EH (cell line): Measurements from ENCODE around the gene GABBR2.

Experiments
- DNase-seq: peaks from one replicate; pipeline ENCODE4 v3.0.0-alpha.2; 2015; ENCODE audit warnings: low read depth

Gene GABBR2

DNA sequence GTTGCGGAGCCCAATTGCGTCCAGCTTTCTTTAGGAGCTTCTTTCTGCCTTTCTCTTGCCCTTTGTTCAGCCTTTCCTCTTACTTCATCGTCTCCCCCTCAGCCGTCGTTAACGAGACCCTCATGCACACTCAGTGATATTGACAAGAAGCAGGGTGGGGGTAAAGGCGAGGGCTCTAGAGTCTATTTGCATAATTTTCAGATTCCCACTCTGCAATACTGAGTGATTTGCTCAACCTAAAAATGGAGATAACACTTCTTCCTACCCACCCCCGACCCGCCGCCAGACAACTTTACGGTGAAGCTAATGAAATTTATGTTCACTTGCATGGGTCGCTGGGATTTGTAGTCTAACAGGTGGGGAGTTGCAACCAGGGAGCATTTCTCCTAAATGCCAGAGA, 452.0 kb downstream of the GABBR2 start:
- DNase-seq: peak; percentile 24

DNA sequence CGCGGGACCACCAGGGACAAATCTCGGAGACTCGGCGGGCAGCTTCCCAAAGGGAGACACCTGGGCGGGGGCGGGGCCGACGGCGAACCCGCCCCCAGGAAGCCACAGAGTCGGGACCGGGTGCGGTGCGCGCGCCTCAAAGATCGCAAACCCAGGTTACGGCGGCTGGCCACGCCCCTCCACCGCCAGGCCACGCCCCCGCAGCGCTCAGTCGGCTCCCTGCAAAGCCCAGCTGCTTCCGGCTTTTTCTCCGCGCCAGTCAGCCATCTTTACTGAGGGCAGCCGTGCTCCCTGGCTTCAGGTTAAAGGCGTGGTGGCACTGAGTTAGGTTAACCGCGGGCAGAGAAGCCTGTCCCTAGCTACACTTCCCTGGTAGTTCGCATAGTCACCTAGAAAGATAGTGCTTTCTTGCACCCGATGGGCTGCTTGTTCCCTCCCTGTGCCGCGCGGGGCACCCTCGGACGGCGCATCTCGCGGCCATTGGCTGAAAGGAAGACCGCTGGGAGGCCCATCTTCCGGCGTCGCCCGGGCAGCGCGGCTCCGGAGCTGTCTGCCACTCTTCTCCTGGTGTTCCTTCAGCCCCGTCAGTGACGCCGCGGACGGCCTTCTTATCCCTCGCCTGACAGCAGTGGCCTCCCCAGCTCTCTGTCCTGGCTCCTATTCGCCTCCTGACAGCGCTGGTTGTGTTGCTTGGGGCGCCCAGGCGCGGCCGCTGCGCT, 453.0 kb downstream of the GABBR2 start, which contains the start of gene TBC1D2:
Gene TBC1D2, minus strand, starts transcription at position 72 of the 719 bp plus-strand sequence. CDS start 108 bp downstream, outside the sequence.
- DNase-seq: peak; percentile 92

DNA sequence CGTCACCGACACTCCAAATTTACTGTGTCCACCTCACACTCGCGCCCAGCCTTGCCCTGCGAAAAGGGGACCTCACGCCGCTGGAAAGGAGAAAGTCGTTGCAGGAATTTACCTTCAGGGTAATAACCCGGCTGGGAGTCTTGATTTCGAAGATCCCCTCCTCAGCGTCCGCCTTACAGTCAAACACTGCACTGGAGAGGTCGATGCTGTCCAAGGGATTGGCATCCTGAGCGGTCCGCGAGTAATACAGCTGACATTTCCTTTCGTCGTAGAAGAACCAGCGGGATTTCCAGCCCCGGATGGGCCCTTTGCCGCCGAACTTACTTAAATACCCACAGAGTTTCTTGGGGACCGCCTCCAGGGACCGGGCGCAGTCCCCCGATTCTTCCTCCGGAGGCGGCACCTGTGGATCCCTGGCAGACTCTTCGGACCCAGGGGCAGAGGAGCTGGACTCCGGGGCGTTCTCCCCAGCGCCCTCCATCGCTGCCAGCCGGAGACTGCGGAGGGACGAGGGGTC, 453.6 kb downstream of the GABBR2 start:
- peak; percentile 76 for DNase-seq

DNA sequence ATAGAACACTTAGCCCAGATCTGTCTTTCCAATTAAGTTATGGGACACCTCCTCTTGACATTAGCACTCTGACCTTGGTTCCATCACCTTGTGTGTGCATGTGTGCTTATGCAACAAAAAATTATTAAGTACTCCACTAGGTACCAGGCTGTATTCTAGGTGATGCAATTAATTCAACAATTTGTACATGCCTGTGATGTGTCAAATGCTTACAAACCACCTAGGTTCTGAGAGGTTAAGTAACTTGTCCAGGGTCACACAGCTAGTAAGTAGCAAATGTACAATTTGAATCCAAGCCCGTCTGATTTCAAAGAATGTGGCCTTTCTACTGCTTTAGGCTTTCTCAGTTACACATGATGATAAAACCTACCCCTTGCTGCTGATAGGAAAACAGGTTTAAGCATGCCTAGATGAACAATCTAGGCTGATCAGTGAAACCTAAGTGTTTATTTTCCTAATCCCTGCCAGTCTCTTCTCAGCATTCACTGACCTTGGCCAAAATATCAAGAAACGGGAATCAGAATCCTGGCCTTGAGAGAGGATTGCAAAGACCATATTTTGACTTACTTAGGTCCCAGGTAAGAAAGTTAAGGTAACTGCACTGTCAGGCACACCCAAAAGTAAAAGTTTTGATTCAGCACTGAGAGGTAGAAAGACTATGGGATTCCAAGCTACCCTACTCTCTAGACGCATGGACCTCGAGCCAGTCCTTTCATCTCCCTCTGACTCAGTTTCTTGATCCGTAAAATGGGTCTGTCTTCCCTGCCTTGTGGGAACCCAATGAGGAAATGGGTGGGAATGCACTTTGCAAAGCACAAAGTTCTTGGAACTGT, 454.3 kb downstream of the GABBR2 start:
- DNase-seq: no peak

DNA sequence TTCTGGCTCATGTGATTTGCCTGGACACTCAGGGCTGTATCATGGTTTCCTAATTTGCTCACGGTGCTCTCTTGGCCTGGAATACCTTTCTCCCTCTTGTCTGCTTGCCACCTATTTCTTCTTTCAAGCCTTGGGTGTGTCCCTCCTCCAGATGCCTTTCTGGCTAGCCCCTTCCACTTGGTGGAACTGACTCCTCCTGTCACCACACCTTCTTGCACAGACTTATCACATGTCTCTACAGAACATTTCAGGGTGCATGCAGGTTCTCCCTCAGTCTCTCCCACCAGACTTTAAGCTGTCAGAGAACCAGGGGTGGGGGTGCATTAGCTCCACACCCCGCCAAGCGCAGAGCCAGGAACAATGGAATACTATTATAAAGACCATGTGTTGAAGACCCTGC, 455.2 kb downstream of the GABBR2 start:
- DNase-seq: no peak

DNA sequence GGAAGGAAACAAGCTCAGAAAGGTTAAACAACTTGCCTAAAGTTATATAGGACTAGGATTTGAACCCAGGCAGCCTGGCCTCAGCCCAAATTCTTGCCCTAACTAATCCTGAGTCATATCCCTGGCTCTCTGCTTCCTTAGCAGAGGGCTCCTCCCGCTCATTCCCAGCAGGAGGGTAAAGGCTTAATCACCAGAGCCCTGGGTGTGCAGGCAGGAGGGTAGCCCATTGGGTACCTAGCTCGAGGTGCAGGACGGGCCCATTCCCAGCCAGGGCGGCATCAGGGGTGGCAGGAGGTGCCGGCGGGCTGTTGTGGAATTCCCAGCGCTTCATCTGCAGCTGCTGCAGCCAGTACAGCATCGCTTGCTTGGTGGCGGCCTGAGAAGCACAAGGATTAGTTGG, 457.2 kb downstream of the GABBR2 start:
- peak; percentile 90 for DNase-seq

DNA sequence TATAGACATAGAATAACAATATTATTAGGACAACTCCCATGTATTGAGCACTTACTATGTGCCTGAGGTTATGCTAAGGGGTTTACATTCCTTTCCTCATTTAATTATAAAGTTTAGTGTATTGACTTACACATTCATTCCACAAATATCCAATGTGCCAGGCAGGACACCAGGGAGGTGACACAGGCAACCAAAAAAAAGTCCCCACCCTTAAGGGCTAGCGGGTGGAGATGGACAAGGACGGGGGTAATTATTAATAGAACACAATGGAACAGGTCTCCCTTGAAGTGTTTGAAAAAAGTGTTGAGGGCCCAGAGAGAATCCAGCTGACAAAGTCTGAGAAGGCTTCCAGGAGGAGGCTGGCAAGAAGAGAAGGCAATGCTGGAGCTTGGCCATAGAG, 459.0 kb downstream of the GABBR2 start:
- DNase-seq: peak; percentile 36

DNA sequence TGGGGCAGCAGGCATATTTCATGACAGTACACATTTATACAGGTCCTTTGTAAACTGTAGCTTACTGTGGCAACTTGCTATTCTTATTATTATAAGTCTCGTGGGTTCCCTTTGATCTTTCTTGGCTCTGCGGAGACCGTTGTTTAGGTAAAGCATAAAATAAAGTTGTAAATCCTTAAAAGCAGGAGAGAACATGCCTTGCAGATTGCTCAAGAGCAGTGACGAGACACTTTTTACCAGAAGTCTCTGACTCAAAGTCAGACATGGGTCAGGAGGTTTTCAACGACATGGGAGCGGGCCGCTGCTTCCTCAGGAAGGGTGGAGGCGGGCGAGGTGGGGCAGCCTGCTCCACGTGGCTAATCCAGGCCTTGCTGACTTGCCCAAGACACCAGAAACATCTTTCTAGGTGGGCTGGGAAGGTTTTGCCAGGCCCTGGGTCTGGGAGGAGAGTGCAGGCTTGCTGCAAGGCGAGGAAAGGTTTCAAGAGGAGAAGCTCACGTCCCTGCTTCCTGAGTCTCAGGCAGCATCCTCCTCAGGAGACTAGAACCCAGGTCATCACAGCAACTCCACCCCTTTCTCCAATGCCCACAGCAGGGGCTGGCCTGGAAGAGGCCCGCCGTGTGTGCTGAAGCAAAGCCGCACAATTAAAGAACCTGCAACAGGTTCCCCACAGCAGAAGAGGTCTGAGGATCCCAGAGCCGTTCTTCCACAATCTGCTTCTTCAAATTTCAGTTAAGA, 459.8 kb downstream of the GABBR2 start:
- DNase-seq: peak; percentile 97

DNA sequence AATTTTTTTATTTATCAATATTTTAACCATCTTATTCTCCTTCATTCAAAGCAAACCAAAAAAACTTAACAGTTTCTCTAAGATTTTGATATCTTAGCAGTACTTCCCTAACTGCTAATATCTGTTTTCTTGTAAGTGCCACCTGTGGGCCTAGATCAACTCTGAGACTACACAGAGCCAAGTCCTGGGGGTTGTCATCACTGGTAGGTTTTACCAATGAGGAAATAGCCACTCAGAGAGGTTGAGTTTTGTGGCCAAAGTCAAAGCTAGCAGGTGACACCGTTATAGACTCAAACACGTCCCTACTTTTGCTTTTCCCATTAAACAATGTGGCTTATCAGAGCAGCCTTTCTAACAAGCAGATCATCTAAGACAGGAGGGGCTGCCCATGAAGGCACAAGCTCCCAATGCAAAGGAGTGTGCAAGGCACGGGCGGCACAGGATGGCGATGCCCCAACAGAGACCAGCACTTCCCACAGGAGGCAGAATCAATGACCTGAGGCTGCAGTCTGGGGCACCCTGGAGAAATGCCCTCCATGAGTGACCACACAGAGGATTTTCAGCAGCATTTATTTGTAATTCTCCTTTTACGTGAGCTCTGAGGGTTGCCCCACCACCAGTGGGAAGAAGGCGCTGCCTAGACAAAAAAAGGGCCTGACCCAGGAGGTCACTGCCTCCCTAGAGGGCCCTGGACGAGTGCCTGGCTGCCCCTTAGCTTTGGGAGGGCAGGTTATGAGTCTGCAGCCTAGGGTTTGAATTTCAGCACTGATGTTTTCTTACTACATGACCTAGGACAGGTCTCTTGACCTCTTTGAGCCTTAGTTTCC, 460.7 kb downstream of the GABBR2 start:
- no peak for DNase-seq

DNA sequence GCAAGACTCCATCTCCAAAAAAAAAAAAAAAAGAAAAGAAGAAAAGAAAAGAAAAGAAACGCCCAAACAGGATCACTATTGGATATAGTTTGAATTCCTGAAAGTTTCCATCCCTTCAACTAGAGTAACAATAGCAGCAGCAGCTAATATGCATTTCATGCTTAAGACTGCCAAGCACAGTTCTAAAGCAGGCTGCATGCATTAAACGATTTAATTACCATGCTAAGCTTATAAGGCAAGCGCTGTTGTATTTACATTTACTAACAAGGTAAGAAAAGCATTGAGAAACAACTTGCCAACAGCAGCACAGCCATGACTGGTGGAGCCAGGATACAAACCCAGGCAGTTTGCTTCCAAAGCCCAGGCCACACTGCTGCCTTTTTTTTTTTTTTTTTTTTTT, 466.3 kb downstream of the GABBR2 start:
- DNase-seq: no peak

DNA sequence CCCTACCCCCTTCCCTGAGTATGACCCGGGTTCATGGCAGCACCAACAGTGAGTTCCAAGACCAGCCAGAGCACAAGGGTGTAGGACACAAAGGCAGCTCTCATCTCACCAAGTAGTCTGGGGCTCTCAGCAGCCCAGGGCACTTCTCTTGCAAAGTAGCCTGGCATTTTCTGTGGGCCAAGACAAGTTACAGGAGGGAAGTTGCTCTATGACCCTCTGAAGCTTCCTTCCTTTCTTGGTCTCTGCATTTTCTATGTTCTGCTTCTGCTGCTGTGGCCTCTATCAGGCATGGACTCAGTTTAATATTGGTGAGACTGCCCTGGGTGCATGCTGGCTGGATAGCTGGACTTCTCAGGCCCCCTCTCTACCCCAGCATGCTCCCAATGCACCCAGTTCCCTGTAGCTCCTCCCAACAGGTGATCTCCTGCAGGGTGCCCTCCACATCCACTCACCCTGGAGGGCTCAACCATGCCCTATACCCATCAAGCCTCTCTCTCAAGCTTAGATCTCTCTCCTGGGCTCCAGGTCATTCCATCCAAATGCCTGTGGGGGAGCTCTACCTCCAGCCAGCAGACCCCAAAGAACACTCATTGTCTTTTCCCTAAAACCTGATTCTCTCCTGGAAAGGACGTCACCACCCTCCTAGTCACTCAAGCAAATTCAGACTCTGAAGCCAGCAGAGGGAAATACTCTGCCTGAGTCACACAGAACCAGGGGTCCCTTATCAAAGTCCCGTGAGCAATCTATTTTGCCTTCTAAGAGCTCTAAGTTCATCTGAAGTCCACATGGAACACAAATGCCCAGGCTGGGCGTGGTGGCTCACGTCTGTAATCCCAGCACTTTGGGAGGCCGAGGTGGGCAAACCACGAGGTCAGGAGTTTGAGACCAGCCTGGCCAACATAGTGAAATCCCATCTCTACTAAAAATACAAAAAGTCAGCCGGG, 467.1 kb downstream of the GABBR2 start:
- no peak for DNase-seq

DNA sequence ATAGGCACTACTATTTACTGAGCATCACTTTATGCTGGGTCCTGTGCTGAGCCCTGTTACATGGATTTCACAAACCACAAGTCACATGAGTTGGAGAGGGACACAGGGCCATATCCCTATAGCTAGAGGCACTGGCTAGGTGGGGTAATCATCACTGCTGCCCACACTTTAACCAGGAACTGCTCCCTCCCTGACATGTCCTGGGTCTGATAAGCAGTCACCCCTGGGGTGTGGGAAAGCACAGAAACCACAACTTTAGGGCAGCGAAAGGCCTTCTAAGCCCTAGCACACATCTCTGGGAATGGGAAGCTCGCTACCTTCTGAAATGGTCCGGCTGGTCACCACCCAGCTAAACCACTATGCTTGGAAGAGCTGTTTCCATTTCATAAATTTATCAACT, 468.3 kb downstream of the GABBR2 start:
- DNase-seq: no peak
